AG09309 (cell line): ENCODE data around the gene ENTPD8.

Experiments used
- DNase-seq: peaks from one replicate; pipeline ENCODE4 v3.0.0-alpha.2; 2010; ENCODE audit warnings: low read depth
- H3K4me3 ChIP-seq: 2 replicates; pipeline ENCODE4 v1.5.1; 2011; ENCODE audit warnings: mild to moderate bottlenecking, low read depth, low read length, moderate library complexity; ENCODE audit not compliant: control insufficient read depth
- TF ChIP-seq, protein P1 (sequence below): IDR thresholded peaks from 2 replicates; pipeline ENCODE4 v1.5.1; 2011; ENCODE audit warnings: mild to moderate bottlenecking, low read depth, low read length, inconsistent platforms; ENCODE audit not compliant: insufficient read depth, control insufficient read depth; ENCODE audit errors: missing control alignments

The ENTPD8 gene

DNA sequence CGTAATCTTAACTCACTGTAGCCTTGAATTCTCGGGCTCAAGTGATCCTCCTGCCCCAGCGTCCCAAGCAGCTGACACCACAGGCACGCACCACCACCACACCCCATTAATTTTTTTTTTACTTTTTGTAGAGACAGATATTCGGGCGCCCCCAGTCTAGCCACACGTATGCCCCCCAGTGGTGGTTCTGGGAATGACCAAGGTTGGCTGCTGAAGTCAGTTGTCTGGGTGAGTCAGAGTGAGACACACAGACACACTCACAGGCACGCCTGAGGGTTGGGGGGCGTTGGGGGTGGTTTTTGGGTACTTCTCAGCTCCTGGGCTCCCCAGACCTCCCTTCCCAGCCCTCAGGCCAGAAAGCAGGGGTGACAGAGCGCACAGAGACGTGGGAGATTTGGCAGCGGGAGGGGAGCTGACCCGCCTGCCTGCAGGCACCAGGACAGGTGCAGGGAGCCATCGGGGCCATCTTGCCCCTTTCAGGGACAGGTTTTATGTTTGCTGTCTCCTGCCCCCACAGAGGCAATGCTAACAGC, 4.2 kb upstream of the ENTPD8 start:
- peak; percentile 18 for DNase-seq
- TF ChIP-seq, protein P1, sequence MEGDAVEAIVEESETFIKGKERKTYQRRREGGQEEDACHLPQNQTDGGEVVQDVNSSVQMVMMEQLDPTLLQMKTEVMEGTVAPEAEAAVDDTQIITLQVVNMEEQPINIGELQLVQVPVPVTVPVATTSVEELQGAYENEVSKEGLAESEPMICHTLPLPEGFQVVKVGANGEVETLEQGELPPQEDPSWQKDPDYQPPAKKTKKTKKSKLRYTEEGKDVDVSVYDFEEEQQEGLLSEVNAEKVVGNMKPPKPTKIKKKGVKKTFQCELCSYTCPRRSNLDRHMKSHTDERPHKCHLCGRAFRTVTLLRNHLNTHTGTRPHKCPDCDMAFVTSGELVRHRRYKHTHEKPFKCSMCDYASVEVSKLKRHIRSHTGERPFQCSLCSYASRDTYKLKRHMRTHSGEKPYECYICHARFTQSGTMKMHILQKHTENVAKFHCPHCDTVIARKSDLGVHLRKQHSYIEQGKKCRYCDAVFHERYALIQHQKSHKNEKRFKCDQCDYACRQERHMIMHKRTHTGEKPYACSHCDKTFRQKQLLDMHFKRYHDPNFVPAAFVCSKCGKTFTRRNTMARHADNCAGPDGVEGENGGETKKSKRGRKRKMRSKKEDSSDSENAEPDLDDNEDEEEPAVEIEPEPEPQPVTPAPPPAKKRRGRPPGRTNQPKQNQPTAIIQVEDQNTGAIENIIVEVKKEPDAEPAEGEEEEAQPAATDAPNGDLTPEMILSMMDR, result peak; percentile 88
- H3K4me3 ChIP-seq, result no peak overlapping the region

DNA sequence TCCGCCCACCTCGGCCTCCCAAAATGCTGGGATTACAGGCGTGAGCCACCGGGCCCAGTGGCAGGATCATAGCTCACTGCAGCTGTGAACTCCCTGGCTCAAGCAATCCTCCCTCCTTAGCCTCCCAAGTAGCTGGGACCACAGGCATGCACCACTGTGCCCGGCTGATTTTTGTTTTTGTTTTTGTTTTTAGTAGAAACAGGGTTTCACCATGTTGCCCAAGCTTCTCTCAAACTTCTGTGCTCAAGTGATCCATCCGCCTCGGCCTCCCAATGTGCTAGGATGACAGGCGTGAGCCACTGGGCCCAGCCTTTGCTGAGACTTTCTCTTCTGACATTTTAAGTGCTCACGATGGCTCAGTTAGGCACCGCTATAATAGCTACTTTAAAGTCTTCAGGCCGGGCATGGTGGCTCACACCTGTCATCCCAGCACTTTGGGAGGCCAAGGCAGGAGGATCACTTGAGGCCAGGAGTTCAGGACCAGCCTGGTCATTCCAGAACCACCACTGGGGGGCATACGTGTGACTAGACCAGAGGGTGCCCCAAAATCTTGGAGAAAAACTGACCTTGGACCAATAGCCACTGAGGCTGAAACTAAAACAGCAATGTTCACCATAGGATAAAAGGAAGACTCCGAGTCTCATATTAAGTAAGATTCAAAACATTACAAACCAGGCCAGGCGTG, 3.1 kb upstream of the ENTPD8 start:
- DNase-seq, result no peak
- H3K4me3 ChIP-seq, result no peak overlapping the region
- TF ChIP-seq, protein P1, result no peak

- no peak for DNase-seq
- TF ChIP-seq, protein P1, result no peak
- H3K4me3 ChIP-seq, result no peak overlapping the region
These were observed 771 bp upstream of the ENTPD8 start for GRCh38 chr9:137441935-137442321.

DNA sequence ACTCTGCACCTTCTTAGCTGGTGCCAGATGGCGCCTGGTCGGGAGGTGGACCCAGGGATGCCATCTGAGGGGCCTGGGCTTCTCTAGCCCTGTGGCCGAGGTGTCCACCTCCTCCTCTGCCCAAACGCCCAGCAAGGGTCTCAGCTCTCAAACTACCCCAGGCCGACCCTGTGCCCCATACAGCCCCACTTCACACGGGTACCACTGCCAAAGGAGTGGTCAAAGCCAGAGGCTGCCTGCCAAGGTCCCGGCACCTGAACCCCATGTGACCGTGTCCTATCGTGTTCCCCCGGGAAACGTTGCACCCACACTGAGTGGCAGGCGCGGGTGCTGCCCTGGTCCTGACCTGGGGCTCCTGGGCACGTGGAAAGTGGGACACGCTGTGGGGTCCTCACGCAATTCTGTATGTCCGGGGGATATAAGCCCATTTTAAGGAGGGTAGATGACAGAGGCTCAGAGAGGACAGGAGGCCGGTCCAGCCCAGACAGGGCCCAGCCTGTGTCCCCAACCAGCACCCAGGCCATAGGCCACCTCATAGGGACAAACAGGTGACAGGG, 1.9 kb downstream of the ENTPD8 start:
- TF ChIP-seq, protein P1, result no peak
- no peak for DNase-seq

DNA sequence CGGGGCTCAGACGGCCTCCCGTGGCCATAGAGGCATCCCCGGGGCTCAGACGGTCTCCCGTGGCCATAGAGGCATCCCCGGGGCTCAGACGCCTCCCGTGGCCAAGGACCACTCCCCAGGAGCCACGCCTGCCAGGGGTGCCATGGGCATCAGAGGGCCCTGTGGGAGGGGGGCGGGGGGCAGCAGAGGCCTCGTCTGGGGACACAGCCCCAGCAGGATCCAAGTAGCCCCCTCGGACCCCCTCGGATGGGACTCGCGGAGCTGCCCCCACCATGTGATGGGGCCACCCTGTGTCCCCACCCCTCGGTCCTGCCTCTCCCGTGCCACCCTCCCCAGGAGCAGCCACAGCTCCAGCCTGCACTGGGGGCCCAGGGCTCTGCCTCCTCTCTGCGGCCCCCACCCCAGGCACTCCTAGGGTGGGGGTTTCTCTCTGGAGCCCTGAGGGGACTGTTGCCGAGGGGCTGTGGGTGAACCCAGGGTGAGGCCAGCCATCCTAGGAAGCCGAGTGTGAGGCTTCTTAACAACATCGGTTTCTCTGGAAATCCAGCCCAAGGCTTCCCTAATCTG, 2.5 kb downstream of the ENTPD8 start:
- no peak overlapping the region for H3K4me3 ChIP-seq
- TF ChIP-seq, protein P1, result no peak
- DNase-seq, result no peak

More for the DNA sequence above, 1.9 kb downstream of the ENTPD8 start:
- H3K4me3 ChIP-seq, result no peak overlapping the region

GRCh38 chr9:137437691-137438590, 3.2 kb downstream of the ENTPD8 start:
- no peak overlapping the region for H3K4me3 ChIP-seq
- no peak for DNase-seq
- TF ChIP-seq, protein P1, result no peak
